GM12874 (cell line): Measurements from ENCODE around the gene TBC1D4.

ENCODE experiments used
- TF ChIP-seq, protein P1 (sequence below): IDR thresholded peaks from 2 replicates; pipeline ENCODE4 v1.5.1; 2011; ENCODE audit warnings: low read depth, mild to moderate bottlenecking, control low read depth, low read length, moderate library complexity; ENCODE audit not compliant: insufficient read depth

Gene TBC1D4

DNA sequence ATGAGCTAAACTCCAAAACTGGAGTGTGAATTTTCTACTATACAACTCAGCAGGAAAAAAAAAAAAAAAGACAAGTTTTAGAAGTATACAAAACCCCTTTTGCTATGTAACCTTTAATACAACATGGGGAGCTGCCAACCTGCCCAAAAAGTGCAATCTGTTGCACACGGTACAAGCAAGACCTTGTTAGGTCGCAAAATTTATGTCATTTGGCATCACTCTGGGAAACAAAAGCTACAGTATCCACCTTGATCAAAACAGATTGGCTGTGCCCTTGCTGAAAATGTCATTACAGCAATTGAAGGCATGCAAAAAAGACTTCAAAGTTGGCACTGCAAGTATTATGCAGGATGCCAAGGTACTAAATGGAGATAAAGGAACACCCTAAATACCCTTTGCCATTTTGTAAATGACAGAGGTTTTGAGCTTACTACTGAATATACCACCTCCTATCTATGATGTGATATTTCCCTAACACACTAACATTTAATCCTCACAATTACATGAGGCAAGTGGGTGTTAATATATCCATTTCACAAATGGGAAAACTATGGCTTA is 150.1 kb downstream of the TBC1D4 start:
- TF ChIP-seq, protein P1, sequence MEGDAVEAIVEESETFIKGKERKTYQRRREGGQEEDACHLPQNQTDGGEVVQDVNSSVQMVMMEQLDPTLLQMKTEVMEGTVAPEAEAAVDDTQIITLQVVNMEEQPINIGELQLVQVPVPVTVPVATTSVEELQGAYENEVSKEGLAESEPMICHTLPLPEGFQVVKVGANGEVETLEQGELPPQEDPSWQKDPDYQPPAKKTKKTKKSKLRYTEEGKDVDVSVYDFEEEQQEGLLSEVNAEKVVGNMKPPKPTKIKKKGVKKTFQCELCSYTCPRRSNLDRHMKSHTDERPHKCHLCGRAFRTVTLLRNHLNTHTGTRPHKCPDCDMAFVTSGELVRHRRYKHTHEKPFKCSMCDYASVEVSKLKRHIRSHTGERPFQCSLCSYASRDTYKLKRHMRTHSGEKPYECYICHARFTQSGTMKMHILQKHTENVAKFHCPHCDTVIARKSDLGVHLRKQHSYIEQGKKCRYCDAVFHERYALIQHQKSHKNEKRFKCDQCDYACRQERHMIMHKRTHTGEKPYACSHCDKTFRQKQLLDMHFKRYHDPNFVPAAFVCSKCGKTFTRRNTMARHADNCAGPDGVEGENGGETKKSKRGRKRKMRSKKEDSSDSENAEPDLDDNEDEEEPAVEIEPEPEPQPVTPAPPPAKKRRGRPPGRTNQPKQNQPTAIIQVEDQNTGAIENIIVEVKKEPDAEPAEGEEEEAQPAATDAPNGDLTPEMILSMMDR, result no peak

DNA sequence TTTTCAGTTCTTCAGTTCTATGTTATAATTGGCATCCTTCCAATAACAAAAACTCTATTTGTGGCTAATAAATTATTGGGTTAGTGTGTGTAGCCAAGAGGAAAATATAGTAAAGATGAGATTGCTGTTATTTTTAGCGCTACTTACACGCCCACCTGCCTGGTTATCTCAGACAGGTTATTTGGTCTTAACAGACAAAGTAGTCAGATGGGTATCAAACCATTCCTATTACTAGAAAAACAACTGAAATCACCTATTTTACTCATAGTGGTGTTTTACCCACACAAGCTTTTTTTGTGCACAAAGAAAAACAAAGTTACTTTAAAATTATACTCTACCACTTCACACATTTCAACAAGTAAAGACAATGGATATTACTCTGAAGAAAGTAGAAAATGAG is 151.2 kb downstream of the TBC1D4 start:
- TF ChIP-seq, protein P1, result no peak

DNA sequence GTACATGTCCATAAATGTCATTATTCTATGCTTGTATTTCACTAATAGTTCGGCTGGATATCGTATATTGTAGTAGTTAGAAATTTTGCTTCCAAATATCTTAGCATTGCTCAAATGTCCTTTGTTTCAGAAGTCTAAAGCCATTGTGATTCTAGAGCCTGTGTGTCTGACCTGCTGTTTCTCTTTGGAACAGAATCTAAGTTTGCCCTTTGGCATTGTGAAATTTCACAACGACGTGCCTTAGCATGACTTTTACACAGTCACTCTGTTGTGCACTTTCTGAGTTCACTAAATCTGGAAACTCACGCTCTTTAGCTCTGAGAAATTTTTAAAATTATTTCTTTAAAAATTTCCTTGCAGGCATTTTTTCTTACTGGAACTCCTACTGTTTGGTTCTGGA is 152.2 kb downstream of the TBC1D4 start:
- TF ChIP-seq, protein P1, result no peak

DNA sequence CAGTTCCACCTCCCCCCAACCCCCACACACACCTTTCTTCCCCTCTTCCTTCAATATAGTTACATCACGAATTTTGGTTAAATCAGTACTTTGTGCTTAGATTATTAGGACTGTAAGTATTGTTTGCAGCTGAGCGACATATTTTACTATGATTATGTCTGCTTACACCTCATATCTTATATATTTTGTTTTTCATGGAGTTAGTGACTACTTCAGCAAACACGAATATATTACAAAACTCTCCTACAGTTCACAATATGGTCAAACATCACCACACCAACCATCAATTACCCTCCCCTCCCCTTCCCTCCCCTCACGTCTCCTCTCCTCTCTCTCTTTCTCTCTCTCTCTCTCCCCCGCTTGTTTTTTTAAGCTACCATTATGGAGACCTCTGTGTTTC is 152.9 kb downstream of the TBC1D4 start:
- TF ChIP-seq, protein P1, result no peak

DNA sequence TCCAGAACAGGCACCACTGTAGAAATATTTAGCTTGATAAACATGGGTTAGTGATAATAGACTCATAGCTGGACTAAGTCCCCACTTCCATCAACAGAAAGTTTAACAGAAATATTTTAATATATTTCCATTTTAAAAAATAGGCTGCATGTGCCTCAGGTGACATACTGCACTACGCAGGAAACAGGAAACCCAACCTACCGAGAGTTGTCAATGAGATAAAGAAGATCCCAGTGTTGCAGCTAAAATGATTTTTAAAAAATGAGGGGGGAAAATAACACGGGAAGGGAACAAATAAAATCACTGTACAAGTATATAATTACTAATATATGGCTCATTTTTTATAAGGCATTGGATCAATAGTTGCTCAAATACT is 154.8 kb downstream of the TBC1D4 start:
- TF ChIP-seq, protein P1, result no peak

DNA sequence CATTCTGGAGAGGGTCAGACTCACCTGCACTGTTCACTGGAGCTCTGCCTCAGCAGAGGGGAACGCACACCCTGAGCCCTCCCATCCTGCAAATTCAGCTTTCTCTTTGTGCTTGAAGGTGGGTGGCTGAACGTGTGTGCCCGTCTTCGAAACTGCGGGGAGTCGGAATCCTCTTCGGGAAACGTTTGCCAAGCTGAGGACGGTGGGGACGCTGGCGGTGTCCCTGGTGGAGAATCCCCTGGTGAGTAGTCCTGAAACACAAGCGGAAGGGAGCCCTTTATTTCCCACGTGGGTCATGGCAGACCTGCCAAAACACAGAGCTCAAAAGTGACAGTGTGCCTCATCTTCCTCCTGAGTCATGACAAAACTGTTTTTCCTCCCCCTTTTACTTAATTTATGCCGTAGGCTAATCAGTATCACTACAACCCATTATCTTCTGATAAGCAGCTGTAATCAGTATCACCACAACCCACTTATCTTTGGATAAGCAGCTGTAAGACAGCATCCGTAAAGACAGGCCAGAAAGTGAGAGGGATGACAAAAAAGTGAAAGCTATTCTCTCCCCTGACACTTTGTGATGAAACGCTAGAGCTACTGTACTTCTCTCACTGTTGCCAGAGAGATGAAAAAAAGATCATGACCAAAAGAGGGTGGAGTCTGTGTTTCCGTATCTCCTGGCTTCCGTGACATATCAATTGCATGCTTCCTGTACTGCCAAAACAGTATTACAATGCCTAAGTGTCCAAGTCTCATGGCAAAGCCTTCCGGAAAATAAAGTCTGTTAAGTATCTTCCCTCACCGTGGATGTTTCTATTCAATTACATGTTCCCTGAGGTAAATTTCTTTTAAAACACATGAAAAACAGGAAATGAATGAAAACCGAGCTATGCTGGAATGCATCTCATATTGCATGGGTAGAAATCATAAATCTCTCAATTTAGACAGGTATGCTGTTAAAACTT is 155.5 kb downstream of the TBC1D4 start:
- TF ChIP-seq, protein P1, result no peak

DNA sequence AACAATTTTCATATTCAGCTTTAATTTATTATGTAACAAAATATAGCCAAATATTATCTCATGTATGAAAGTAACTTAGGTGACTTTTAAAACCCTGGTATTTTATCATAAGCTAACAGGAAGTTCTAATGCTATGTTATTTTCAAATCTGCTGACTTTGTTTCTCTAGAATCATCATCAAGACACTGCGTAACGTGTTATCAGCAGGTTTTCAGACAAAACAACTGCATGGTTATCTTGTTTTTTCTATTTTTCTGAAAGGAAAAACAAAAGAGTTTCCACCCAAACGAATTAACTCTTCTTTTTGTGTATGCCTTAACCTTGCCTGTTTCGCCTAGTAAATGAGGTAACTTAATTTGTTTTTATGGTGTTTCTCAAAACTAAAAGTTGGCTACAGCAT is 156.3 kb downstream of the TBC1D4 start:
- TF ChIP-seq, protein P1, result no peak
